Activated CD4-positive, alpha-beta T cell treated with anti-CD3 and anti-CD28 coated beads, Interleukin-2, amount 10 ng/mL, durations not matched to agents 7 days and 5 days (primary cell): Measurements from ENCODE around the gene NTPCR. TPM values are rescaled to one million over a fixed set of nuclear protein-coding genes. Genes with fewer than 3 reads are reported as not detected.

Experiments used
- CTCF ChIA-PET: fragments of 350-600 bp; sonication (Branson Sonifier 250); formaldehyde crosslinking; loops from one replicate; lab custom pipeline; 2021; ENCODE audit warnings: antibody characterized with exemption; lab: Charles Lee
- POLR2A ChIA-PET: fragments of 350-600 bp; sonication (Branson Sonifier 250); formaldehyde crosslinking; loops from one replicate; lab custom pipeline; 2021; ENCODE audit warnings: antibody characterized with exemption; lab: Charles Lee
- DNase-seq: peaks from one replicate; pipeline ENCODE4 v3.0.0-alpha.2; 2020
- H3K27ac Mint-ChIP-seq: one replicate; pipeline ENCODE4 v1.8.0; 2021; ENCODE audit warnings: mild to moderate bottlenecking, moderate library complexity, mixed read lengths
- H3K27me3 Mint-ChIP-seq: one replicate; pipeline ENCODE4 v1.8.0; 2021; ENCODE audit warnings: mixed read lengths
- H3K36me3 Mint-ChIP-seq: one replicate; pipeline ENCODE4 v1.8.0; 2021; ENCODE audit warnings: low read depth, mixed read lengths
- H3K4me1 Mint-ChIP-seq: one replicate; pipeline ENCODE4 v1.8.0; 2021; ENCODE audit warnings: mixed read lengths
- H3K4me3 Mint-ChIP-seq: one replicate; pipeline ENCODE4 v1.8.0; 2021; ENCODE audit warnings: mild to moderate bottlenecking, moderate library complexity, mixed read lengths
- H3K9me3 Mint-ChIP-seq: one replicate; pipeline ENCODE4 v1.8.0; 2021; ENCODE audit warnings: mixed read lengths
- total RNA-seq, 2 experiments: library from RNA; stranded (reverse); gene quantifications; one replicate each; pipeline ENCODE4 v1.2.3, GENCODE V29; 2021

Gene NTPCR
- total RNA-seq, 2 experiments from 2014 or later: 36.9 to 45.8 TPM

DNA sequence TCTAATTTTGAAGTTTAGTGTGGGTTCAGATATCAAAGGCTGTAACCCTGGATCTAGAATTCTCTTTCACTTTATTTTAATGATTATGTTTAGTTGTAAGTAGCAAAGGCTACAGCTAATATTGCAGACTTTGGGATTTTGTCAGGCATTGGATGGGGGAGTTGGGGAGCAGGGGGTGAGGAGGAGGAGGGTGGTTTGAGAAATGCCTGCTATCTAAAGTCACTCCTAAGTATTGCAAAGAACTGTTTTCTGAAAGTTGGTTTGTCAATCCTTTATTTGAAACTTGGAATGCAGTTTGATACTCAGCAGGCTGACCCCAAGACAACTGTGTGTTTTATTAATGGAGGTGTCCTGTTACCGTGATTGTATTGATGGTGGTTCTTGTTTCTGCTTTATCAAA, 1.2 kb downstream of the NTPCR start:
- H3K9me3 Mint-ChIP-seq: peaks cover 5% of the 10 kb centered on the region
- H3K27me3 Mint-ChIP-seq: no peaks in the 10 kb centered on the region
- H3K27ac Mint-ChIP-seq: peak overlapping the region; percentile 94
- ChIA-PET POLR2A (interaction anchor here (1.5 kb wide), 1 partner anchor 28 kb away, joined by 6 read pairs; no protein-coding TSS in a partner anchor), CTCF (interaction anchor here (0.6 to 1.3 kb wide), 5 partner anchors 11 to 732 kb away, joined by 3 to 6 read pairs (median 3); no protein-coding TSS in a partner anchor)
- H3K36me3 Mint-ChIP-seq: peaks cover 31% of the 10 kb centered on the region
- DNase-seq: no peak
- H3K4me1 Mint-ChIP-seq: peaks cover 47% of the 10 kb centered on the region
- H3K4me3 Mint-ChIP-seq: peak overlapping the region; percentile 97

DNA sequence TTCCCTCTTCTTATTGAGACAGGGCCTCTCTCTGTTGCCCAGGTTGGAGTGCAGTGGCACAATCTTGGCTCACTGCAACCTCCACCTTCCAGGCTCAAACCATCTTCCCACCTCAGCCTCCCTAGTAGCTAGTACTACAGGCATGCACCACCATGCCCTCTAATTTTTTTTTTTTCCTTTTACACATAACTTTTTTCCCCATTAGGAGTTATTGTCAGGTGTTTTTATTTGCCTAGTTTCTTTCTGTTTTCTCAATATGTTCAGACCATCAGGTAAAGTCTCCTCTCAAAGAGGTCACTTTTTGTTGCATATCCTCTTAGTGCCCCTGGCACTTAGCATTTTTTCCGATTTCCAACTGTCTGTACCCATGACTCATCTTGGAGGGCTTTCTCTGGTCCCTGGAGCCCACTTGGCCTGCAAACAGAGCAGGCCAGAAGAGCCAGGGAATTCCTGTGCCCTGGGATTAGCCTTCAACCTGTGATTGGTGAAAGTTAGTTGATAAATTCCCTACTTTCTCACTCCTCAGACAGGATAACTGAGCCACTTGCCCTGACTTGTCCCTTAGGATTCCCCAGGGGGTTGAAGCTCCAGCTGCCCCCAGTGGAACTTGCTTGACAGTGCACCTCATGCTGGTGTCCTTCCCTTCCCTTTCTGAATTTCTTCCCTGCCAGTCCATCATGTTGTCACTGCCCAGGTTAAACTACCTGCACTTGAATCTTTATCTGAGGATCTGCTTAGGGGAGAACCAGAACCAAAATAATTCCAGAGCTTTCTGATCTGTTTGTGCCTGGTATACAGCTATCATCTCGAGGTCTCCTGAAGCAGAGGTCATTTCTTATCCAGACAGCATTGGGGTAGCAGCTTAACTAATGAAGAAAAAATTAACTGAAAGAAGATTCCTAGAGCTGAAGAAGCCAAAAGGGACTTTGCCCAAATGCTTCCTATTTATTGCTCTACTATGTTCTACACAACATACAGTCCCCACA, 2.4 kb downstream of the NTPCR start:
- no peaks in the 10 kb centered on the region for H3K27me3 Mint-ChIP-seq
- DNase-seq: peak; percentile 24
- H3K27ac Mint-ChIP-seq: peak overlapping the region; percentile 71
- peak overlapping the region; percentile 97 for H3K4me3 Mint-ChIP-seq
- H3K4me1 Mint-ChIP-seq: peaks cover 47% of the 10 kb centered on the region
- POLR2A ChIA-PET: interaction anchor here (1.5 kb wide), 1 partner anchor 29 kb away, joined by 6 read pairs; no protein-coding TSS in a partner anchor
- peaks cover 8% of the 10 kb centered on the region for H3K9me3 Mint-ChIP-seq
- CTCF ChIA-PET: interaction anchor here (0.6 to 1.6 kb wide), 8 partner anchors 8 to 734 kb away, joined by 3 to 6 read pairs (median 3); no protein-coding TSS in a partner anchor
- H3K36me3 Mint-ChIP-seq: peaks cover 41% of the 10 kb centered on the region

DNA sequence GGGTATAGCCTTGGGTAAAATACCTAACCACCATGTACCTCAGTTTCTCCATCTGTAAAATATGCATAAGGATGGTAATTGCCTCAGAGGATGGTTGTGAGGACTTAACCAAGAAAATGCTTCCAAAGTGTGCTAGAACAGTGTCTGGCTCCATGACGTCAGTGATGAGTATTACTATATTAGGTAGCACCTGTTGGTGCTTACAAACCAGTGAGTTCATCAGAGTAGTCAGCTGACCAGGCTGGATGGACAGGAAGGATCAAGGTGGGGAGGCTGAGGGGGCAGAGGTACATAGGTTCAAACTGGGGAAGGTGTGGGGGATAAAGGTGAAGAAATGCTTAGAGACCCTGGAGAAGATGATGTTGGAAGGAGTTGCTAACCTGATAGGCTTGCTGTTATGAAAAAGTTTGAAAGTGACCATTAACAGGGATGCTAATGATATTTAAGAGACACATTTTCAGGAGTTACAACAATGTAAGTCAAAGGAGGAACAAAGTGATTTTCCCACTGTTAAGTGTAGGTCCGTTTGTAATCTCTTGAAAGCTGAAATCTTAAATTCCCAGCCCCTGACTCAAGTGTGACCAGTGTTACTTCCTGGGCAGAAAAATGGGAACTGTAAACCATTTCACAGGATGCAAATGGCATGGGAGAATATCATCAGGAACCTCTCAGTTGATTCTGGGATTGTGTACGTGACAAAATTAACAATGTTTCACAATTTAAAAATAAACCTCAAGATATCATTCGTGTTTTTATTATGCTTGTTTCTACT, 4.4 kb downstream of the NTPCR start:
- Mint-ChIP-seq H3K36me3 (peaks cover 59% of the 10 kb centered on the region), H3K4me1 (peaks cover 39% of the 10 kb centered on the region), H3K9me3 (peaks cover 15% of the 10 kb centered on the region), H3K27me3 (no peaks in the 10 kb centered on the region), H3K4me3 (no peak overlapping the region), H3K27ac (no peak overlapping the region)
- ChIA-PET POLR2A (no interaction called here), CTCF (interaction anchor here (0.6 kb wide), 1 partner anchor 11 kb away, joined by 3 read pairs; no protein-coding TSS in a partner anchor)
- no peak for DNase-seq

DNA sequence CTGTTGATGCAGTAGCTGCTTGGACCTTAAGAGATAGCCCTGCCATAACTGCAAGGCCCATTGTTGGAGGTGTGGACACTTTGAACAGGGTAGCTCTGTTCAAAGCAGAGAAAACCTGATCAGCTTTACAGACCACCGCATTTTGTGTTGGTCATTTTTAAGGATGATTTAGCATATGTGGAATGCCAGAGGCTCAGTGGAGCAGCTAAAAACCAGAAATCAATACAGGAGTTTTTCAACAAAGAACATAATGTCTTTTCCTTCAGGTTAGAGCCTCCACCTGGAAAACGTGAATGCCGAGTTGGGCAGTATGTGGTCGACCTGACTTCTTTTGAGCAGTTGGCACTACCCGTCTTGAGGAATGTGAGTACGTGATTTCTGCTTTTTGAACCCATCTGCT, 5.7 kb downstream of the NTPCR start:
- Mint-ChIP-seq H3K9me3 (peaks cover 14% of the 10 kb centered on the region), H3K27ac (no peak overlapping the region), H3K27me3 (no peaks in the 10 kb centered on the region), H3K4me3 (no peak overlapping the region), H3K36me3 (peaks cover 67% of the 10 kb centered on the region), H3K4me1 (peaks cover 30% of the 10 kb centered on the region)
- no peak for DNase-seq
- CTCF ChIA-PET: no interaction called here
- POLR2A ChIA-PET: no interaction called here

DNA sequence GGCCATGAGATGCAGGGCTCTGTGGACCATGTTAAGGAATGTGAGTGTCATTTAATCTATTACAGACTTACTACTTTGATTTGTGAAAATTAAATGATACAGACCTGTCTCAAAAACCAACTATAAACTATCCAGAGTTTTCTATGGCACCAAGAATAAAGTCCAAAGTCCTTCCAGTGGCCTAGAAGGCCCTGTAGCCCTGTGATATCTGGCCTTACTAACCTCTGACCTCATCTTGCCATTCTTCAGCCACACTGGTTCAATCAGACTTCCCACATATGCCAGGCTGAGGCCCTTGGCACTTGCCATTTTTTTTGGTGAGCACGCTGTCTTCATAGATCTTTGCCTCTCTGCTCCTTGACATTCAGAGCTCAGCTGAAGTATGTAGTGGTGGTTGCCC, 7.7 kb downstream of the NTPCR start:
- Mint-ChIP-seq H3K27ac (no peak overlapping the region), H3K4me3 (no peak overlapping the region), H3K27me3 (no peaks in the 10 kb centered on the region), H3K36me3 (peaks cover 64% of the 10 kb centered on the region), H3K4me1 (peaks cover 16% of the 10 kb centered on the region), H3K9me3 (peaks cover 14% of the 10 kb centered on the region)
- ChIA-PET CTCF (no interaction called here), POLR2A (no interaction called here)
- DNase-seq: no peak

DNA sequence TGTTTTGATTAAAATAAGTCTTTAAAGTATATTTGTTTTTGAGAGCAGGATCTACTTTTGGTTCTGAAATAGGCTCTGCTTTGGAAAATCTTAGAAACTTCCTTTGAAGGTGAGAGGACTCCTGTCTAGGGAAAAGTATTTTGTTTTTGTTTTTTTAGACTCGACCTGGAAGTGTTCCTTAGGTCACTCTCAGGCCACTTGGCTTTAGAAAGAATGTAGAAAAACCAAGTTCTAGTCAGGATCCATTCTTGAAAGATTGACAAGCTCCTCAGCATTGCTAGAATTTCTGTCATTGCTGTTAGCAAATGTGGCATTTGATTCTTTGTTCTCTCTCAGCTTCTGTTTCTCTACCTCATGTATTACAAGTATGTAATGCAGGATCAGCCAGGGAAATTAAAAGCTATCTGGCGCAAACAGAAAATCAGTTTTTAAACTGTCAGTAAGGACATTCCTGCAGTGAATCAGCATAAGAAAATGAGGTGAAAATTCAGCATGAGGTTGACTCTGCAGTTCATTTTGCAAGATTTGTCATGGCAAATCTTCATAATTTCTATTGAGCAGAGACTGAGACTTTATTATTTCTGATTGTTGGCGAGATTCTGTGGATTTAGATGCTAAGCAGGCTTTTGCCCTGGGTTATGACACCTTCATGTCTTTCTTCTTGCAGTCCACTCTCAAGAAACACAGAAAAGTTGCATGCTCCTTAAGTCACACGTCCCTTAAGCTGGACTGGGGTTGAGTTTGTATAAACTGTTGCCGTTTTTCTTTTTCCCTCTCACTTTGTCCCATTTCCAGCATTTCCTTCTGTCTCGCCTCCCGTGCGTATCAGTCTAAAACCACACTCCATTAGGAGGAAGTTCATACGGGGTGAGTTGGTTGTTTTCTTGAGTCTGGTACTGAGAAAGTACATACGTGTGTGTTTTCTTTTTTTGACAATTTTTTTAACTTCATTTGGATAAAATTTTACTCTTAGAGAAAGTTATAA, 12.6 kb downstream of the NTPCR start:
- peaks cover 56% of the 10 kb centered on the region for H3K36me3 Mint-ChIP-seq
- H3K4me1 Mint-ChIP-seq: peaks cover 29% of the 10 kb centered on the region
- H3K4me3 Mint-ChIP-seq: no peak overlapping the region

DNA sequence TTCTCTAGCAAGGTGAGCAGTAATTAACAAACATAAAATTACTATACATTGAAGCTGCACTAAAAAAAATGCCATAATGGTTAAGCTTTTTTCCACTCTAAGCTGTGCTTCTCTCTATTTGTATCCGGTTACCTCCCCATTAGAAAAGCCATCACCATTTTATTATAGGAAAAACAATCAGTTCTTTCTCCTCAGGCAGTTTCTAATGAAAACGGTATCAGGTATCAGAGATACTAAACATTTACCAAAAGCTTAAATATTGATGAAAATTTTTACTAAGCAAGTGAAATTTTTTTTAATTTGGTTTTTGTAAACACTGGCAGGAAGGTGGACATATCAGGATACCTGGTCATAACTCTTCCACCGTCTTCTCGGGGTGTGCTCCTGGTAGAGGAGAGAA, 14.2 kb downstream of the NTPCR start:
- Mint-ChIP-seq H3K4me3 (no peak overlapping the region), H3K36me3 (peaks cover 56% of the 10 kb centered on the region), H3K27me3 (no peaks in the 10 kb centered on the region), H3K9me3 (peaks cover 2% of the 10 kb centered on the region), H3K4me1 (peaks cover 45% of the 10 kb centered on the region), H3K27ac (no peak overlapping the region)
- ChIA-PET CTCF (no interaction called here), POLR2A (no interaction called here)
- DNase-seq: no peak

More for the DNA sequence above, 12.6 kb downstream of the NTPCR start:
- Mint-ChIP-seq H3K9me3 (peaks cover 10% of the 10 kb centered on the region), H3K27me3 (no peaks in the 10 kb centered on the region), H3K27ac (no peak overlapping the region)
- POLR2A ChIA-PET: no interaction called here
- CTCF ChIA-PET: interaction anchor here (0.5 to 1.2 kb wide), 2 partner anchors 12 to 16 kb away, joined by 3 read pairs; no protein-coding TSS in a partner anchor
- no peak for DNase-seq

DNA sequence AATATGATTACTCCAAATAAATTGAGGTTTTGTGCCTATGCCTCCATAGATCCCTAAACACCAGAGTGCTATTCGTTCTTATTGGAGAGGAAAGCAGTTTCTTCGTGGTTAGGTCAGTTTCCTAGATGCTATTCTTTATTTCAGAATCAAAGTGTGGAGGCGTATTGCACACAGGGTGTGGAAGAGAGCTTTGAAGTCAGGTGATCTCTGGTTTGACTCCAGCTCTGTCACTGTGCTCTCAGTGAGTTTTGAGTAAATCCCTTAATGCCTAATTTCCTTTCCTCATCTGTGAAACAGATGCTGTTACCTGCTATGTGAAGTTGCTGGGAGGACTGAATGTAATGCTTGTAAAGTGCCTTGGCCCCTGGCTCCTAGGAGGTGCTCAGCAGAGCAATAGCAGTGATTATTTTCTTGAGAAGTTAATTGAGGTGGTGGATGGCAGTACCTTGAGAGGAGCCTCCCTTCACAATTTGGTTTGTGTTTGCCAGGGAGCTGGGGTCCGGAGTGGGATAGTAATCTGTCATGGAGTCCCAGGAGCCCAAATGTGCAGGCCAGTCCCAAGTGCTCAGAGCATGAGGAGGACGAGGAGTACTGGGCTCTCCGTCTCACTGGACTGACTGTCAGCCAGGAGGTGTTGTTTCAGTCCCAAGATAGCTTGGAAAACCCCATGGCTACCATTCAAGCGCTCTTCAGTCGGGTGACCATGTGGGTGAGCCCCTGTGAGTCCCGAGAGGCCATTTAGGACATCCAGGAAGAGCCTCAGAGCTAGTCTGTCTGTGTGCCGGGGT, 14.9 kb downstream of the NTPCR start:
- H3K36me3 Mint-ChIP-seq: peaks cover 60% of the 10 kb centered on the region
- H3K4me3 Mint-ChIP-seq: no peak overlapping the region
- POLR2A ChIA-PET: interaction anchor here (0.6 kb wide), 1 partner anchor 339 kb away, joined by 3 read pairs; no protein-coding TSS in a partner anchor
- peak overlapping the region; percentile 19 for H3K27ac Mint-ChIP-seq
- H3K27me3 Mint-ChIP-seq: no peaks in the 10 kb centered on the region
- H3K9me3 Mint-ChIP-seq: peaks cover 2% of the 10 kb centered on the region
- CTCF ChIA-PET: interaction anchor here (0.9 kb wide), 1 partner anchor 10 kb away, joined by 3 read pairs; no protein-coding TSS in a partner anchor
- no peak for DNase-seq
- H3K4me1 Mint-ChIP-seq: peaks cover 49% of the 10 kb centered on the region

DNA sequence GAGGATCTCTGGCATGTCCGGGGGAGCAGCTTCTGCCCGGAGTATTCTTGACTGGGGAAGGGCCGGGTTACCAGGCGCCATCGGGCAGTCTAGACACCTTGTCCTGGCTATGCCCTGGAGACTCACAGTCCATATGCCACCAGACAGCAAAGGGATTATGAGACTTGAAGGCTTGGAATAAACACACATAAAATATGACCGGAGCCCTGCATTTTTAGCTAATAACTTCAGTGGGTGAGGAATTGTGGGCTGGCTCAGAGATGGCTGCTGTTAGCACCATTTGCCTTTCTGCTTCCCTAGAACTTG, 15.5 kb downstream of the NTPCR start:
- Mint-ChIP-seq H3K27me3 (no peaks in the 10 kb centered on the region), H3K36me3 (peaks cover 58% of the 10 kb centered on the region), H3K27ac (no peak overlapping the region), H3K4me1 (peaks cover 49% of the 10 kb centered on the region), H3K9me3 (peaks cover 2% of the 10 kb centered on the region), H3K4me3 (no peak overlapping the region)
- POLR2A ChIA-PET: interaction anchor here (0.6 kb wide), 1 partner anchor 339 kb away, joined by 3 read pairs; no protein-coding TSS in a partner anchor
- DNase-seq: no peak
- CTCF ChIA-PET: interaction anchor here (0.9 kb wide), 1 partner anchor 10 kb away, joined by 3 read pairs; no protein-coding TSS in a partner anchor

DNA sequence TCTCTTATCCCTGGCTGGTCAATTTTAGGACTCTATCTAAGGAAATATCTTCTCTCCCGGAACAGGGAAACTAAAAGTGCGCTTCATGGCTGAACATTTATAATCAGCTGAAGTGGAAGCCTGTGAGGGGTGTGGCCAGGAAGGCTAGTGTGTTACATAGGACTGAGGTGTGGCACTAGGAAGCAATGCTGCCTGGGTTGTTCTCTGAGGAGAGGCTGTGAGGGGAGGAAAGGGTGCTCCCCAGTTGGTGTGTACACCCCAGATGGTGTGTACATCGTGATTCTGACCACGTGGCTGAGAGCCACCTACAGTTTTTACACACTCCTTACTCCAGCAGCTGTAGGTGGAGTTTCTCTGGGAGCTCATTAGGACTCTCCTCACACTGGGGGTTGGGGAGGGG, 16.3 kb downstream of the NTPCR start:
- Mint-ChIP-seq H3K27ac (no peak overlapping the region), H3K4me1 (peaks cover 49% of the 10 kb centered on the region), H3K27me3 (no peaks in the 10 kb centered on the region), H3K9me3 (peaks cover 8% of the 10 kb centered on the region), H3K36me3 (peaks cover 61% of the 10 kb centered on the region), H3K4me3 (no peak overlapping the region)
- CTCF ChIA-PET: interaction anchor here (0.8 kb wide), 1 partner anchor 12 kb away, joined by 3 read pairs; no protein-coding TSS in a partner anchor
- POLR2A ChIA-PET: no interaction called here
- DNase-seq: no peak

DNA sequence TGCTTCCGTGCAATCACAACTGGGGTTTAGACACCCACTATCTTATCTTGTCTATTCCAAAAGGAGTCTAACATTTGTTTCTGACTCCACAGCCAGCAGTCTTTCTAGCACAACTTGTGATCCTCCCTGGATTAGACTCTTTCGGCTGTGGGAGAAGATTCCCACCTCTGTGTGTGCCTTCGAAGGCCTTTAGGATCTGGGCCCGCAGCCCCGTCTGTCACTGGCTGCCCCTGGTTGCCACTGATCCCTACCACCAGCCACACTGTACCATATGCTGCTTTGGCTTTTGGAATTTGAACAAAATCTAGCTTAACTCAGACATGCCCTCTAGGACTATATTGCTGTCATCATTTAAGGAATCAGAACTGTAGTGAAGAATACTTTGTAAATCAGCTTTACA, 18.0 kb downstream of the NTPCR start:
- Mint-ChIP-seq H3K27ac (no peak overlapping the region), H3K9me3 (peaks cover 23% of the 10 kb centered on the region), H3K27me3 (no peaks in the 10 kb centered on the region), H3K4me3 (no peak overlapping the region), H3K36me3 (peaks cover 69% of the 10 kb centered on the region), H3K4me1 (peaks cover 40% of the 10 kb centered on the region)
- ChIA-PET POLR2A (no interaction called here), CTCF (interaction anchor here (0.7 to 1.0 kb wide), 2 partner anchors 32 to 47 kb away, joined by 3 read pairs; no protein-coding TSS in a partner anchor)
- no peak for DNase-seq
